HG02852 (cell line): ENCODE measurements around the gene FOXP4.

Source experiments
- ATAC-seq: cut with Tn5 transposase; IDR thresholded peaks from one replicate; pipeline ENCODE4 v1.9.1; 2021; ENCODE audit warnings: mild to moderate bottlenecking, moderate library complexity; ENCODE audit not compliant: unreplicated experiment

The FOXP4 gene

DNA sequence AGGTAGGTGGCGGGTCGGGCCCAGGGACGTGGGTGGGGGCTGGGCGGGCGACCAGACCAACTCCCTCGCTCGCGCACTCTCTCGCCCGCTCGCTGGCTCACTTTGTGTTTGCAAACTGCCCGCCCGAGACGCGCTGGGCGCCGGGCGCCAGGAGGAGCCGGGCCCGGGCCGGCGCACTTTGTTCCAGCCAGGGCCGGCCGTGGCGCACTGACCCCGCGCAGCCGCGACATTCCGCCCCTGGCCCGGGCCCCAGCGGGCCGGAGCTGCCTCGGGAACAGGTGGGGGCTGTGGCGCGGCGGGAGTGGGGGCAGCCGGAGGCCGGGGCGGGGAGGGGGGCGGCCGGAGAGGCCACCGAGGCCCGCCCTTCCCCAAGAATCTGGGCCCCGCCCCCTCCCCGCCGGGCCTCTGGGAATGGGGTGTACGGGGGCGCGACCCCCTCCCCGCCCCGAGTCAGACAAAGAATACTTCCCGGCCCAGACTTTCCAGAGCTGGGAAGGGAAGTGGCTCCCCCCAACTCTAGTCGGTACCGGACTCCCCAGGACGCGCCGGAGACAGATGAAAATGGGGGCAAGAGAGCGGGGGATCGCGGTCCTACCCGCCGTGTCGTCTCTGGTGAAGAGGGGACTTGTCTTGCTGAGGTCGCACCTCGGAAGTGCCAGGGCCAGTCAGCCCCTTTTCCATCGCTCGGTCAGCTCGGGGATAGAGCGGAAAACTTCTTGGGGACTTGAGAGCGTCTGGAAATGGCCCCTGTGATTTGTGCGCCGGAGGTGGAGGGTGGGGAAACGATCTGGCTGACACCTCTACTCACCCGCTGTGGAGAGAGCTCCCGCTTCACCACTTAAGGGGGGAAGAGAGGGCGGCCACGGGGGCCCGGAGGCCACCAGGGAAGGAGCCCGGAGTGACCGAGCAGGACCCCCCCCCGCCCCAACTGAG lies 951 bp downstream of the FOXP4 start:
- ATAC-seq = peak; percentile 8

DNA sequence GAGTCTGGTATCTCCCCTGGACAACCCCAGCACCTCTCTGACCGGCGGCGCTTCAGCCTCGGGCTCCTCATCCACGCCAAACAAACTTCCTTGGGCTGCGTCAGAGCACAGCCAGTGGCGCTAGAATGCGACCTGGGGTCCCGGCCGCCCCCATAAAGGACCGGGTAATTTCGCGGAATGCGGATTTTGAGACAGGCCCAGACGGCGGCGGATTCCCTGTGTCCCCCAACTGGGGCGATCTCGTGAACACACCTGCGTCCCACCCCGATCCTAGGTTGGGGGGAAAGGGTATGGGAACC lies 1.6 kb downstream of the FOXP4 start:
- ATAC-seq = no peak

DNA sequence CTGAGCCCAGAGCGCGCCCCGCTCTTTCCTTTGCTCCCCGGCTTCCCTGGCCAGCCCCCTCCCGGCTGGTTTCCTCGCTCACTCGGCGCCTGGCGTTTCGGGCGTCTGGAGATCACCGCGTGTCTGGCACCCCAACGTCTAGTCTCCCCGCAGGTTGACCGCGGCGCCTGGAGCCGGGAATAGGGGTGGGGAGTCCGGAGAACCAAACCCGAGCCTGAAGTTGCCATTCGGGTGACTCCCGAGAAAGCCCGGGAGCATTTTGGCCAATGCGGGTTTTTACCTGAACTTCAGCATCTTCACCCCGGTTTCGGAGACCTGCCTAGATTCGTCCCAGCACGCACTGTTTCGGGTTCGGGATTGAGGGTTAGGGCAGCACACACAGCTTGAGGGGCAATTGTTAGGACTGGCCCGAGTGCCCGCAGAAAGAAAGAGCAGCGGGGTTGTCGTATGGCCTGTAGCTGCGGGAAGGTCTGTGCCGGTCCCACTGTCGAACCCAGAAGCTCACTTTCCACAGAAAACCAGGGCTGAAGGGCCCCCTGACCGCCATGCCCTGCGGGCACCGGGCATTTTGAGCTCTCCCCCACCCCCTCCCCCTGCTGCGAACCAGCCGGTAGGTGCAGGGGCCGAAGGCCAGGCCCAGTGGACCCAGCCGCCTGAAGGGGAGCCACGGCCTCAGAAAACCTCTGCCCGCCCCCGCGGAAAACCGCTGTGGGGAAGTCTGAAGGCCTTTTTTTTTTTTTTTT lies 2.1 kb downstream of the FOXP4 start:
- no peak for ATAC-seq

DNA sequence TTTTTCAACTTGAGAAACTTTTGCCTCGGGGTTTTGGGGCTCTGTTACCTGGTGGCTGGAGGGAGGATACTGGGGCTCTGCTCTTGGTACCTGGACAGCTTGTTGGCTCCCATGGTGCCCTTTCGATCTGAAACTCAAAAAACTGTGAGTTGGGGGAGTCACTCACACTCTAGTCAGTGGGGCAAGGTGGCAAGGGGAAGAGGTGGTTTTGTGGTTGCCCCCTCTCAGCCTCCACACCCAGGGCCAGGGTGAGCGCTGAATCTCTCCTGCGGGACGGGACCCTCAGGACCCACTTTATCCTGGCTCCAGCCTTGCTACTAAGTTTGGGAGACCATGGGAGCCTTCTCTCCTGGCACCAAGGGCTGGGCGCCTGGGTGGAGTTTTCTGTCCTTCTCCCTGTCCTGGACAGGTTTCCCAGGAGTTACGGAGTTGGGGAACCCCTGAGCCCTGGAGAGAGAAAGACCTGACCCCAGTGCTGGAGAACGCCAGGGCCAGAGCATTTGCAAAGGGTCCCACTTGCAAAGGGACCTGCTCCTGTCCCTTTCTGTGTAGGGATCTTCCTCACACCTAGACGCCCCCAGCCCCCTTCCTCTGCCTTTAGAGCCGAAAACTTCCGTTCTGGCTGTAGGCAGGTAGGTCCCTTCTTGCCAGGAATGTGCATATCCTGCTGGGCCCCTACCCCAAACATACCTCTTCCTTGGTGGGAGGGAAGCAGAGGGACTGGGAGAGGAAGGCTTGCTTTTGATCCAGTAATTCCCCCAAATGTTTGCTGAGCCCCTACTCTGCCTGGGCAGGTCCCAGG lies 2.9 kb downstream of the FOXP4 start:
- ATAC-seq = no peak

DNA sequence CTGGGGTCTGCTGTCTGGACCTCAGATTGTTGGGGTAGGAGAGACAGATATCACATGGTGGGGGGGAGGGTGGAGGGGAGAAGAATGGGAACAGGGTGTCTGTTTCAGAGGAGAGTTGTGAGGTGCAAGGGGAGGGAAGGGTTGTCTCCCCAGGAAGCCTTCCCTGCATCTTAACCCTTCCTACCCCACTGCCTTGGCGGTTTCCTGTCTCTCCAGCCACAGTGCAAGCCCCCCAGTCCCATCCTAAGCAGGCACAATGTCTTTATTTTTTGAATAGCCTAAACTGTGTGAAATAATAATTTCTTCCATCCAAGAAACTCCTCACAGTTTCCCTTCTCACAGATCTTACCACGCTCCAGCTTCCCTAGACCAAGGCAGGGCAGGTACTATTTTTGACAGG lies 3.5 kb downstream of the FOXP4 start:
- ATAC-seq = no peak

DNA sequence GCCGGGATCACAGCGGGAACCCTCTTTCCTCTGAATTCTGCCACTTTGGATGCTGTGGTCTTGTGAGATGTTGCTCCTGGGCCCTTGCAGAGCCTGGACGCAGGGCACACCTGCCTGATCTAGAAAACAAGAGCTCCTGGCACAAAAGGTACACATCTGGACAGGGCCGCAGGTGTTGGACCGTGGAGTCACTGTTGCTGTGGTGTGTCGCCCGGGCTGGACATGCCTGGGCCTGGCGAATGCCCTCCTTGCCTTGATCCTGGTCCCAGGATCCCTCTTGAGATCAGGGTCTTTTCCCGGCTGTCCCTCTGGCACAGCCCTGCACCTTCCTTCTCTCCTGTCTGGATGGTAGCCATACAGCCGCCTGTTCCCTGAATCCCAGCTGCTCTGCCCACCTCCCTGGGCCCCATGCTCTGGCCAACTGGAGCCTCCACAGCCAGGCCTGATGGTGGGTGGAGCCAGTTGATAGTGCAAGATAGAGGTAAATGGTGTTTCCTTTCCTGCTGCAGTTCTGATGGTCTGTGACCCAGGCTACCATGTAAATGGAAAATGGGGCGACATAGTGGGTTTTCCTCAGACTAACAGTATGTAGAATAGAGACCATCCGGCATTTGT lies 5.0 kb downstream of the FOXP4 start:
- no peak for ATAC-seq

DNA sequence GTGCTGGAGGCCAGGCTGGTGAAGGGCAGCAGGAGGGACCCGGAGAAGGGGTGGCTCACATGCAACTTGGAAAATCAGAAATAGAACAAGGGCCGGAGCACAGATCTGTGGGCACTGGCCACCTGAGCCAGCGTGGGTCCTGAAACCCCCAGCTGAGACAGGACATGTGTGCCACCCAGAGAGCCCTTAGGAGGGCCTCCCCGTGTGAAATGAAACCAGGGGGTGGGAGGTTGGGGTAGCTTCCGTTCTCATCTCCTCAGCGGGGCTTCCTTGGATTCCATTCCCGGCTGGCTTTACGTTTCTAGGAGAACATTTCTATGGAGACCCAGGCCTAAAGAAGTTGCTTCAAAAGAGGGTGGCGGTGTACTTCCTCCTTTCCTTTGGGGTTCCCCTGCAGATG lies 5.7 kb downstream of the FOXP4 start:
- ATAC-seq = no peak

DNA sequence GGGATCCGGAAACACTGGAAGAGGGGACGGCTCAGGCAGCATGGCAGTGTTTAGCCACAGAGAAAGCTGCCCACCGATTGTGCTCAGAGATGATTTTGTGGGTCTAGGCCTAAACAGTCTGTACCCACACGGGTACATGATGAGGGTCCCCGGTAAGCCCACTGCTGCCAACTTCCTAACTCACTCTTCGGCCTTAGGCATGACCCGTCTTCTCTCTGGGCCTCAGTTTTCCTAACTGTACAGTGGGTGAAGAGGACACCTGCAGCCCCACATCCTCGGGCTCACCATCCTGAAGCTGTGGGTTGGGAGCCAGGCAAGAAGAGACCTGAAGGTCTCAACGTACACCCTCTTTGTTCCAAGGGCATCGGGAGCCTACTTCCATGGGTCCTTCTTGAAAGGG lies 6.5 kb downstream of the FOXP4 start:
- ATAC-seq = no peak

DNA sequence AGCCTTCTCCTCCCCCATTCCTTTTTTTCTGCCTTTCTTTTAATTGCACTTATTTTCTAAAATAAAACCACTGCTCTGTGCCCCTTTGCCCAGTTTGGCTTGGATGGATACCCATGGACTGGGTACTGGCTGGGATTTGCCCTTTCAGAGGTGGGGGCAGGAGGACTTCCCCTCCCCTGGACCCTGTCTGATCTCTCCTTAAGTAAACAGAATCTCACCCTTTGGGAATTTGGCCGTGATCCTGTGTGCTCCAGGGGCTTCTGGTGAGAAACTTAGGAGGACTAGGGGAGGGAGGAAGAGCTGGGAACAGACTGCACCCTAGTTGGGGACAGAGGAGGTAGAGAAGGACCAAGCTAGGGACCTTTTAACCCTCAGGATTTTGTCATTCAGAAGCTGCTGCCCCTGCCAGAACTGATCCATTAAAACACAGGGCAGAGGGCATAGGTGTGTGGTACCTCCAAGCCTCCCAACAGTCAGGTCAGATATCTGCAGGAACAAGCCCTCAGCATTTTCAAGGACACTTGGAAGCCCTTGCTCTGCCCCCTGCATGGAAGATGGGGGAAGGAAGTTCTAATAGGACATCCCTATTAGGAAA lies 7.3 kb downstream of the FOXP4 start:
- no peak for ATAC-seq

DNA sequence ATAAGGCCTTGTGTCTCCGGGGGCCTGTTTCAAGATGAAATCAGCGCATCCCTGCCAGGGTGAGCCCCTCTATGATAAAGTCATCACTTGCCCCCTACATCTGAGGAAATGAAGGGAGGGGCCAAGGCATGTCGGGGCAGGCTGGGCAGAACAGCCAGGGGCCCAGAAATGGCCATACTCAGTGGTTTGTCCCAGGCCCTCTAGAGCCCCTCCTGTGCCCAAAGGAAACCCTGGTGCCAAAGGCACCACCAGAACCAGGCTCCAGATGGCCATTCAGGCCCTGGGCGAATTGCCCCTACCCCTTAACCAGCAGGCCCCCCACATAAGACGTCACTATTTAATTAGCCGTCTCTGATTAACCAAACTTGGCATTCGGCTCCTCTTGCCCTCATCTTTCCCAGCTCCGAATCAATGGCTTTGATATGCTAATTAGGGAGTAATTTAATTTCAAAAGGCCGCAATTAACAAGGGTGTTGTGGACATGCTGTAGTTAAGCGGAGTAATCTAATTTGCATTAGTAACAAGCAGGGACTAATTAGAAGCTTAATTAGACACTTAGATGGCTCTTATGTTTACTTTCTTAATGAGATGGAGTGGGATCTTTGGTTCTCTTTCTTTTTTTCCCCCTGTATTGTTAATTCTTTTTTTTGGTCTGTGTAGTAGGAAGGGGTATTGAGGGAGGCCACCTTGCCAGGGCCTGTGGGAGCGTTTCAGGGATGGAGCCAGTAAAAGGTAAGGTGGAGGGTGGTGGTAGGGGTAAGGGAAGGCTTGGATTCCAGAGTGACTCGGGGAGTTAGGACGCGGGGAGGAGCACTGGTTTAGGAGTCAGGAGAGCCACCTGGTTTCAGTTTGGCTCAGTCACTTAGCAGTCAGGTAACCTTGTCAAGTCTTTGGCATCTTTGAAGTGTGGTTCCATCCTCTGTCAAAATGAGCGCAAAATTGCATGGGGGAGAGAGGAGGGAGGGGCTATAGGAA lies 9.4 kb downstream of the FOXP4 start:
- no peak for ATAC-seq

DNA sequence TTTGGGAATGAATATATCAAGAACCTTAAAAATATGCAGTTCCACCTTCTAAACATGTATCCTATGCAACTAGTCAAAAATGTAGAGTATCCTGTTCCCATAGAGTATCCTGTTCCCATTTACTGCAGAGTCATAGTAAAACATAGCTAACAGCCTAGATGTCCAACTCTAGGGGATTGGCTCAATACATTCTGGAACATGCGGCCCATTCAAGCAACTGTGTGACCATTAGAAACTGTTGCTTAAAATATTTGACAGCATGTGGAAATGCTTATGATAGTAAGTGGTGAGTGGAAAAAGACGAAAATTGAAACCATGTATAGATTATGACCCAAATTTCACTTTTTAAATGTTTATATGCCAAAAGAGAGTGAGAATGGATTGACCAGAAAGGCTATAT lies 11.2 kb downstream of the FOXP4 start:
- no peak for ATAC-seq

DNA sequence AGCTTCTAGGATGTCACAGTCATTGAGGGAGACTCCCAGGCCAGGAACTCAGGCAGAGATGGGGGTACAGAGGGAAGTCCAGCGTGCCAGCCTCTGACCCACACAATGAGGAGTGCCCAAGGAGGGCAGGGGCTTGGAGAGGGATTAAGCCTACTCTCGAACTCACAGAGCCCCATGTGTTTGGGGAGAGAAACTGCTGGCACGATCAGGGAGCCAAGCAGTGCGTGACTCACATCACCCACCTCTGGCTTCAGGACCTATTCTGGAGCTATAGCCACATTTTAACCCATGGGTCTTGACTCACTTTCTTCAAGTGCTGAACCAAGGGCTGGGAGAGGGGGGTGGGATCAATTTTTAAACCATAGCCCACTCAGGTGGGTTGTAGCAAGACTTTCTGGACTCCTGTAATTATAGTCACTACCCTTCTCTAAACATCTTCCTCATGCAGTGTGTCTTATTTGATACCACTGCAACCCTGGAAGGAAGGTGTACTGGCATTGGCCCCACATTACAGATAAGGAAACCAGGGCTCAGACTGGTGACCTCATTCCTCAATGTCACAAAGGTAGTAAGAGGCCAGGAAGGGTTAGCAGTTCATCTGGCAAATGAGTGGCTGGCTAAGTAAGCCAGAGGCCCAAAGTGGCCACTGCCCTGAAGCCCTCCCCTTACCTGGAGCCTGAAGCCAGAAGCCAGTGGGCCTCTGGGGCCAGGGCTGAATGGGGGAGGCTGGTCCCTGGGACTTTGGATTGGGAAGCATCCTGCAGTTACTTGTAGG lies 12.0 kb downstream of the FOXP4 start:
- no peak for ATAC-seq

DNA sequence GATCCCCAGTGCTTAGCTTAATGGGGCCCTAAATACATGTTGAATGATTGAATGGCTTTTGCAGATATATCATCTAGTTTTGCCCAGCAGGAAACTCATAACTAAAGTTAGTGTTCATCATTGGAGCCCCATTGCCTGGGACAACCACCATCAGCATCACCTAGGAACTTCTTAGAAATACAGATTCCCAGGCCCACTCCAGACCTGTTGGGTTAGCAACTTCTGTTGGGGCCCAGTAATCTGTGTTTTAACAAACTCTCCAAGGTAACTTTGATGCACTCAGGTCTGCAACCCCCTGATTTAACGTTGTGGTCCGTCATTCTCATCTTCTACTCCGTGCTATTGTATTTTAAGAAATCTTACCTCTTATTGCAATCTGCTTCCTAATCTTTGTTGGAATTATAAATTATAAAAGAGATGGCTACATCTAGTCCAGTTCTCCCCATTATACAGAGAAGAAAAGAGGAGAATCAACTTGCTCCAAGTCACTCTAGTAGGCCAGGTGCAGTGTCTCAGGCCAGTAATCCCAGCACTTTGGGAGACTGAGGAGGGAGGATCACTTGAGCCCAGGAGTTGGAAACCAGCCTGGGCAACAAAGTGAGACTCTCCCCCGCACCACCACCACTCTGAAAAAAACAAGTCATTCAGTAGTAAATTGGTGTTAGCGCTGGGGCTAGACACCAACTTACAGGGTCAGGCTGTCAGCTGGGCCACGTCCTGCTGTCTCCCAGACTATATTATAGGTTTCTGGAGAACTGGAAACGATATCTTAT lies 13.7 kb downstream of the FOXP4 start:
- ATAC-seq = no peak

DNA sequence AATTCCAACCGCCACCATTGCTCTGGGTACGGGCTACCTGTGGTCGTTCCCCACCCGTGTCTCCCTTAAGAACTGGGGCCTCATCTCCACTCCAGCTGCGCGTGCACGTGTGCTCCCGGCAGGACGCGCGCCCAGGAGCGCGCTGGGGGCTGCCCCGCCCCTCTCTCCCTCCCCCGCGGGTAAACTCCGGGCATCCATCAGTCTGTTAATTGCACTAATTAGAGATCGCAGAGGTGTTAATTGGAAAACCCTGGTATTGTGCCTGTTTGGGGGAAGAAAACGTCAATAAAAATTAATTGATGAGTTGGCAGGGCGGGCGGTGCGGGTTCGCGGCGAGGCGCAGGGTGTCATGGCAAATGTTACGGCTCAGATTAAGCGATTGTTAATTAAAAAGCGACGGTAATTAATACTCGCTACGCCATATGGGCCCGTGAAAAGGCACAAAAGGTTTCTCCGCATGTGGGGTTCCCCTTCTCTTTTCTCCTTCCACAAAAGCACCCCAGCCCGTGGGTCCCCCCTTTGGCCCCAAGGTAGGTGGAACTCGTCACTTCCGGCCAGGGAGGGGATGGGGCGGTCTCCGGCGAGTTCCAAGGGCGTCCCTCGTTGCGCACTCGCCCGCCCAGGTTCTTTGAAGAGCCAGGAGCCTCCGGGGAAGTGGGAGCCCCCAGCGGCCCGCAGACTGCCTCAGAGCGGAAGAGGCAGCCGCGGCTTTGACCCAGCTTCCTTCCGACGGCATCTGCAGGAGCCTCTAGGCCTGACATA lies 14.4 kb downstream of the FOXP4 start:
- peak; percentile 77 for ATAC-seq

DNA sequence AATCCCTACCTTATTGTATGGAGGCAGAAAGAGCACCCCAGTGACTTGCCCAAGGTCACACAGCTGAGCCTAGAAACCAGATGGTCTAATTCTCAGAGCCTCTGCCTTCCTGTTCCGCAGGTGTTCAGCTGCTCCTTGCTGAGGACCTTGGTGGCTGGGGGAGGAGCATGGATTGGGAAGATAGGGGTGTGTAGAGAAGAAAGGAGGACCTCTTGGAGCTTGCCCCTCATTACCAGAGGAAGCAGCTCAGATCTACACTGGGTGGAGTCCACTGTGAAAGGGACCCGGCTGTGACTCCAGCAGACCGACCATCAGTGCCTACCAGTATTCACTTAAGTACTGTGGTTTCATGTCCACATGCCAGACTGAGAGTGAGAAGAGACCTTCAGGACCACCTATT lies 15.2 kb downstream of the FOXP4 start:
- no peak for ATAC-seq

DNA sequence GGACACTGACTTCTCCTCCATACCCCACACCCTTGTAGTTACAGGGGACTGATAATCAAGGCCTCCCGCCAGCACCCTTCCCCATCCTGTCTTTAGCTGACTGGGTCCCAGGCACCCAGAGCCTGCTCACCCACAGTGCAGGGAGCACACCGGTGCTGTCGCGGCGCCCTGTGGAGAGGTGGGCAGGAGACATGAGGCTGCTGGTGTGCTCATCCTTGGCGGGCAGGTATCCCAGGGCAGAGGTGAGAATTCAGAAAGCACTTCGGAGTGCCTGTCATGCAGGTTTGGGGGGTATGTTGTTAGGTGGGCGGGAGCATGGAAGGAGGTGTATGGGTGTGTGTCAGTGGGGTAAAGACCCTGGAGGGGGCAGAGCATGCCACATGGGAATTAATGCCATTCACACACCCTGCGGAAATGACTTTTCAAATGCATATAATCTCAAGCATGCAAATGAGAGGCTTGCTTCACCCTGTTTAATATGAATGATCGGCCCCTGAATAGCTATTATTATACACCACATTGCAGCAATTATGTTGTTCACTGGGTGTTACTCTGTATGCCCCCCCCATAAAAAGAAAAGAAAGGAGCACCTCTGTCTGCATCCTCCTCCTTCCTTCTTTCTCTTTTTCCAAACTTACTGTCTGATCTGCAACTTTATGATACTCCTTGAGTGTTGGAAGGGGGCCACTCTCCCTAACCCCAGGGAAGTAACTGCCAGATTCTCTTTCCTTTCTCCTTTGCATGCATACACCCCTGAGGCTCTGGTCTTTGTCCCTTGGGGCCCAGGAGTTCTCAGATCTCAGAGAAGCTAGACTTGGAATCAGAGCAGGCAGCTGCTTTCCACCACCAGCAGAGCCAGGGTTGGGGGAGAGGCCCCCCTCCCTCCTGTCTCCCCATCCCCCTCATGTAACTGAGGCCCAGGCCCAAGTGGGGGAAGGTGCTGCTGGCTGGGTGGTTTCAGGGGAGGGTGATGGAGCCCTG lies 16.0 kb downstream of the FOXP4 start:
- ATAC-seq = no peak
